Measurements from ENCODE around the gene SIX4.
"Not testable (repeated sequence)": the region's sequence is repeated elsewhere in the genome, so short reads cannot be mapped to it uniquely, and the experiment has no call there.

Gene SIX4

GRCh38 chr14:60723907-60724618 lies at the start of gene SIX4:
Gene SIX4 (minus strand): TSS chr14:60724351. CDS start chr14:60724074, 277 bp downstream.
- no peak for DNase-seq

GRCh38 chr14:60773558-60773957 lies 49.4 kb upstream of the SIX4 start:
- no peak for DNase-seq

- no peak for DNase-seq
Measured at GRCh38 chr14:60771117-60771516, 47.0 kb upstream of the SIX4 start.

GRCh38 chr14:60768602-60769001 lies 44.5 kb upstream of the SIX4 start:
- no peak for DNase-seq

- no peak for DNase-seq
Measured at GRCh38 chr14:60760644-60761364, 36.7 kb upstream of the SIX4 start.

- no peak for DNase-seq
Measured at GRCh38 chr14:60760209-60760608, 36.1 kb upstream of the SIX4 start.

GRCh38 chr14:60758885-60759284 lies 34.7 kb upstream of the SIX4 start:
- DNase-seq = no peak

- no peak for DNase-seq
Measured at GRCh38 chr14:60757567-60758002, 33.4 kb upstream of the SIX4 start.

- no peak for DNase-seq
Measured at GRCh38 chr14:60756847-60757246, 32.7 kb upstream of the SIX4 start.

GRCh38 chr14:60753264-60754119 lies 29.3 kb upstream of the SIX4 start:
- peak; percentile 21 for DNase-seq

- no peak for DNase-seq
Measured at GRCh38 chr14:60744566-60744965, 20.4 kb upstream of the SIX4 start.

GRCh38 chr14:60738843-60739508 lies 14.8 kb upstream of the SIX4 start:
- DNase-seq = no peak

- no peak for DNase-seq
Measured at GRCh38 chr14:60736494-60736893, 12.3 kb upstream of the SIX4 start.

GRCh38 chr14:60735416-60735815 lies 11.3 kb upstream of the SIX4 start:
- no peak for DNase-seq

- peak; percentile 68 for DNase-seq
Measured at GRCh38 chr14:60734465-60735242, 10.5 kb upstream of the SIX4 start, which contains the start of gene MNAT1. Gene MNAT1 (plus strand): TSS chr14:60734761. CDS start chr14:60734863, 102 bp downstream.

- no peak for DNase-seq
Measured at GRCh38 chr14:60732840-60733483, 8.8 kb upstream of the SIX4 start.

GRCh38 chr14:60731291-60731690 lies 7.1 kb upstream of the SIX4 start:
- not testable (repeated sequence) for DNase-seq

- DNase-seq = peak; percentile 4
Measured at GRCh38 chr14:60723116-60723906, 840 bp downstream of the SIX4 start.

GRCh38 chr14:60722357-60723115 lies 1.6 kb downstream of the SIX4 start:
- DNase-seq = peak; percentile 5

GRCh38 chr14:60722107-60722356 lies 2.1 kb downstream of the SIX4 start:
- DNase-seq = no peak

Measured in activated T-cell treated with anti-CD3 and anti-CD28 coated beads for 4 hours (primary cell).